IPS-18a (cell line): ENCODE measurements around the gene GNPDA1.
A peak's percentile ranks its signal among the peaks of the same experiment; 100 is the strongest.
"Not testable (repeated sequence)": the region's sequence is repeated elsewhere in the genome, so short reads cannot be mapped to it uniquely, and the experiment has no call there.

Source experiments
- H3K27ac ChIP-seq: one replicate; pipeline ENCODE4 v1.5.1; 2013; ENCODE audit warnings: low read length
- H3K27me3 ChIP-seq: one replicate; pipeline ENCODE4 v1.6.1; 2013; ENCODE audit warnings: mild to moderate bottlenecking, low read length; ENCODE audit not compliant: control insufficient read depth, insufficient read depth
- H3K36me3 ChIP-seq: one replicate; pipeline ENCODE4 v1.6.1; 2013; ENCODE audit warnings: low read depth, low read length; ENCODE audit not compliant: control insufficient read depth
- H3K4me1 ChIP-seq: one replicate; pipeline ENCODE4 v1.6.1; 2013; ENCODE audit warnings: low read depth, low read length; ENCODE audit not compliant: control insufficient read depth
- H3K4me3 ChIP-seq: one replicate; pipeline ENCODE4 v1.5.1; 2013; ENCODE audit warnings: low read length
- H3K9ac ChIP-seq: one replicate; pipeline ENCODE4 v1.6.1; 2013; ENCODE audit warnings: mild to moderate bottlenecking, low read length, moderate library complexity
- H3K9me3 ChIP-seq: one replicate; pipeline ENCODE4 v1.6.1; 2013; ENCODE audit warnings: low read depth, low read length; ENCODE audit not compliant: control insufficient read depth

The GNPDA1 gene

DNA sequence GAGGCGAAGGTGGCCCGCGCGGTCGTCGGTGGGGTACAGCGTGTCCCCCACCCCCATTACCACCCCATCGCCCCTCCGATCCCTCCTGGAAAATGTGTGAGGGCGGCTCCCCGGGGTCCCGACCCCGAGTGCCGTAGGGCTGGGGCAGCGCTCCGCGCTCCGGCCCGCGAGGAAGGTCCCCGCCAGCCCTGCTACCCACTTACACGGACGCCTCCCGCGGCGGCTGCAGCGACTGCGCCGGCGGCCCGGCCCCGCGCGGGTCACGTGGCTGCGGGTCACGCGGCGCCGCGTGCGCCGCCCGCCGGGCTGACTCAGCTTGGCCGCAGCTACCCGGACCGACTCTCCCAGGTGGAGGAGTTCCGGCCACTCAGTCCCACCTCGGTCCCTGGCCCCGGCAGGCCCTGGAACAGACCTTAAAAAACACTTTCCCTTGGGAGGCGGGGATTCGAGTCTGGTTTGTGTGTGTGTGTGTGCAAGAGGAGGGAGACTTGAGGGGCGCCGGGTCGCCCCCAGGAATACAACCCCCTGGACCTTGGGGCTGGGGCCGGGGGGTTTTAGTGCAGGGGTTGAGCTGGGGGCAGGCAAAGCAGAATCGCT, at the start of gene GNPDA1:
TSS of gene GNPDA1 (minus strand) at position 236 of the 597 bp plus-strand sequence. CDS start 992 bp downstream, outside the sequence.
- Histone ChIP-seq H3K36me3 (peaks cover 3% of the 10 kb centered on the region), H3K27me3 (no peaks in the 10 kb centered on the region), H3K9me3 (no peaks in the 10 kb centered on the region), H3K27ac (peak within 1 kb of the TSS; percentile 68), H3K4me1 (peaks cover 7% of the 10 kb centered on the region), H3K9ac (peak within 1 kb of the TSS; percentile 84), H3K4me3 (peak within 1 kb of the TSS; percentile 91)

GRCh38 chr5:142059304-142059940, 46.6 kb upstream of the GNPDA1 start:
- H3K4me3 ChIP-seq: no peak overlapping the region
- H3K27me3 ChIP-seq: no peaks in the 10 kb centered on the region
- H3K9me3 ChIP-seq: no peaks in the 10 kb centered on the region
- H3K4me1 ChIP-seq: peaks cover 8% of the 10 kb centered on the region
- no peak overlapping the region for H3K9ac ChIP-seq
- H3K27ac ChIP-seq: no peak overlapping the region
- no peaks in the 10 kb centered on the region for H3K36me3 ChIP-seq

DNA sequence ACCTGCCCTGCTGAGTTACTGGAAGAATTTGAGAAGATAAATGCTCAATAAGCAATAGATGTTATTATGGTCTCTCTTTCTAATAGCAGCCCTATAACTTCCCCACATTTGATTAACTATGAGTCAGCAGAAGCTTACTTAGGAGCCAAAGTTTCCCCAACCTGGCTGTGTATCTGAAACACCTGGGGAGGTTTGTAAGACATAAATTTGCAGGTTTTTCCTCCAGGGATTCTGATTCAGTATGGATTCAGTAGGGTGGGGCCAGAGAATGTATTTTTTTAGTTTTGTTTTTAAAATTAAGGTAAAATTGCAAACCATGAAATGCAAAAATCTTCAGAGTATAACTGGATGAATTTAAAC, 44.9 kb upstream of the GNPDA1 start:
- Histone ChIP-seq H3K9ac (no peak overlapping the region), H3K9me3 (no peaks in the 10 kb centered on the region), H3K4me3 (no peak overlapping the region), H3K27me3 (no peaks in the 10 kb centered on the region), H3K4me1 (peaks cover 10% of the 10 kb centered on the region), H3K27ac (no peak overlapping the region), H3K36me3 (no peaks in the 10 kb centered on the region)

DNA sequence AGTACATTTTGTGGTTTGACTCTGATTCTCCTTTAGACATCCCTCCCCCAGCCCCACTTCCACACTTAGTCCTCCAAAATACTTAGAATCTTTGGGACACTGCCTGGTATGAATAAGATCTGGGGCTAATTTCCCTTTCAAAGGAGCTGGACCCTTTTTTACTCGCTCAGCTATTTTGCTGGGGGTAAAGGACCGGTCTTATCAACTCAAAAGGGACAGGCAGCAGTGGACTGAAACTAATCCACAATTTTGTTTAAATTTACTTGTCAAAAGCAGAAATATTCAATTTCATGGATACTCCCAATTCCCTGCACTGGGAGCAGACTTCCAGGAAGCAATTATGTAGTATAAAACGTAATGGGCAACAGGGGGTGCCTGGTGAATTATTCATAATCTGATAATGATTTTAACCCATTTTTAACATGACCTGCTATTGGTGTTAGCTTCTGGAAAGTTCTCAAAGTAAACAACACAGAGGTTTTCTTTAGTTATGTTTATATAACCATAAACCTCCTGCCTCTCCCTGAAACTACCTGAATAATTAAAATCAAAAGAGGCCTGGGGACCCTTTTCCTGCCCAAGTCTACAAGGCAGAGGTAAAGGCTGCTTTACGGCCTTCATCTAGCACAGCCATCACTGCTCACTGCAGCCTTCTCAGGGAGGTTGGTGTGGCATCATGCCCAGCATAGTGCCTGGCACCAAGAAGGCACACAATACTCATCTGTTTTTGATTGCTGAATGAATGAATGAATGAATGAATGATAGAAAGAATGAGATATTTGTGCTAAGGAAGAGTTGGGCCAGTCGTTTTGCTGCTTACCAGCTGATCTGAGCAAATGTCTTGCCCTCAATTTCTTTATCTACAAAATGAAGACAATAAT, 44.2 kb upstream of the GNPDA1 start:
- peaks cover 10% of the 10 kb centered on the region for H3K4me1 ChIP-seq
- no peak overlapping the region for H3K9ac ChIP-seq
- no peaks in the 10 kb centered on the region for H3K27me3 ChIP-seq
- no peaks in the 10 kb centered on the region for H3K9me3 ChIP-seq
- H3K4me3 ChIP-seq: no peak overlapping the region
- no peak overlapping the region for H3K27ac ChIP-seq
- H3K36me3 ChIP-seq: no peaks in the 10 kb centered on the region

DNA sequence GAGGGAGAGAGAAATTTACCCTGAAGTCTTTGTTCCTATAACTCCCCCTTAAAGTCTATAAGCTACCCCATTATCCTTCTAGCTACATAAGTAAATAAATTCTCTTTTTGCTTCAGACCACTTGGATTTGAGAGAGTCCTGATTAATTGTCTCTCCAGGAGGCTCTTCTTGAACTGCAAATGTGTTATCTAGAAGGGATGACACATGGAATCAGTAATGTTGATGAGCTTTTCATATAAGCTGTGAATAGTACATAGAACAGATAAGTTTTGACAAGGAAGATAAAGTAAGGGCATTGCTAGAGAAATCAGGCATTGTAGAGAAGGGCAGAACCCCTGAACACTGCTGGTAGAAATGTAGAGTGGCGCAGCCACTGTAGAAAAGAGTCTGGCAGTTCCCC, 42.5 kb upstream of the GNPDA1 start:
- Histone ChIP-seq H3K36me3 (no peaks in the 10 kb centered on the region), H3K4me1 (peaks cover 10% of the 10 kb centered on the region), H3K9ac (no peak overlapping the region), H3K27me3 (no peaks in the 10 kb centered on the region), H3K4me3 (no peak overlapping the region), H3K27ac (no peak overlapping the region), H3K9me3 (no peaks in the 10 kb centered on the region)

- Histone ChIP-seq H3K9ac (no peak overlapping the region), H3K9me3 (no peaks in the 10 kb centered on the region), H3K27me3 (no peaks in the 10 kb centered on the region), H3K4me3 (no peak overlapping the region), H3K27ac (no peak overlapping the region), H3K36me3 (no peaks in the 10 kb centered on the region), H3K4me1 (peaks cover 10% of the 10 kb centered on the region)
Measured at GRCh38 chr5:142053426-142054151, 40.8 kb upstream of the GNPDA1 start.

DNA sequence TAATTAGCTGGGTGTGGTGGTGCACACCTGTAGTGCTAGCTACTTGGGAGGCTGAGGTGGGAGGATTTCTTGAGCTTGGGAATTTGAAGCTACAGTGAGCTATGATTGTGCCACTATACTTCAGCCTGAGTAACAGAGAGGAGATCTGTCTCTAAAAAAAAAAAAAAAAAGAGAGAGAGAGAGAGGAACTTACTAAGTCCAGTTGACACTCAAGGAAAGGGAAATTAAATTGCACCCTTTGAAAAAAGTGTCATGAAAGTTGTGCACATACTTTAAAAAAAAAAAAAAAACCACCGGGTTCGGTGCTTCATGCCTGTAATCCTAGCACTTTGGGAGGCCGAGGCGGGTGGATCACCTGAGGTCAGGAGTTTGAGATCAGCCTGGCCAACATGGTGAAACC, 39.2 kb upstream of the GNPDA1 start:
- not testable (repeated sequence) for H3K4me3 ChIP-seq, H3K9me3 ChIP-seq, H3K27me3 ChIP-seq, H3K27ac ChIP-seq, H3K9ac ChIP-seq, H3K36me3 ChIP-seq
- peaks cover 10% of the 10 kb centered on the region for H3K4me1 ChIP-seq

DNA sequence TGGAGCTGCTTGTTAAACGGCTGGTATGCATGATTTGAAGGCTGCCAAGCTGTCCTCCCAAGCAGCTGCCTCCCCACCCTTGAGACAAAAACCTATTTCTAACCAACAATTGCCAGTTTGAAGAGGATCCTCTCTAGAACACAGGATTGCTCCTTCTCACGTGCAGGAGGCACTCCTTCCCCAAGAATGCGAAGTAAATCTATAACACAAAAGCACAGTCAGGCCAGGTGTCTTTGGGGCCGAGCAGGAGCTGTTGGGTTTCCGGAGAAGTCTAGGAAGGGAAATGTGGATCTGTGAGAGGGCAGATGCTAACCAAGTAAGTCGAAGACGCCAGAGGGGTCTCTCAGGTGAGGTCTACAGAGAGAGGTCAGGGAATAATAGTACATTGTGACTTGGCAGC, 35.4 kb upstream of the GNPDA1 start:
- Histone ChIP-seq H3K27me3 (no peaks in the 10 kb centered on the region), H3K9ac (no peak overlapping the region), H3K27ac (no peak overlapping the region), H3K4me1 (peaks cover 3% of the 10 kb centered on the region), H3K36me3 (no peaks in the 10 kb centered on the region), H3K4me3 (no peak overlapping the region), H3K9me3 (no peaks in the 10 kb centered on the region)

- no peak overlapping the region for H3K4me3 ChIP-seq
- no peak overlapping the region for H3K27ac ChIP-seq
- H3K27me3 ChIP-seq: no peaks in the 10 kb centered on the region
- H3K9me3 ChIP-seq: no peaks in the 10 kb centered on the region
- no peak overlapping the region for H3K9ac ChIP-seq
- H3K4me1 ChIP-seq: no peaks in the 10 kb centered on the region
- H3K36me3 ChIP-seq: no peaks in the 10 kb centered on the region
Measured at GRCh38 chr5:142046191-142046590, 33.4 kb upstream of the GNPDA1 start.

GRCh38 chr5:142040881-142041280, 28.1 kb upstream of the GNPDA1 start:
- not testable (repeated sequence) for H3K27me3 ChIP-seq, H3K27ac ChIP-seq, H3K36me3 ChIP-seq, H3K9me3 ChIP-seq, H3K9ac ChIP-seq, H3K4me3 ChIP-seq, H3K4me1 ChIP-seq

DNA sequence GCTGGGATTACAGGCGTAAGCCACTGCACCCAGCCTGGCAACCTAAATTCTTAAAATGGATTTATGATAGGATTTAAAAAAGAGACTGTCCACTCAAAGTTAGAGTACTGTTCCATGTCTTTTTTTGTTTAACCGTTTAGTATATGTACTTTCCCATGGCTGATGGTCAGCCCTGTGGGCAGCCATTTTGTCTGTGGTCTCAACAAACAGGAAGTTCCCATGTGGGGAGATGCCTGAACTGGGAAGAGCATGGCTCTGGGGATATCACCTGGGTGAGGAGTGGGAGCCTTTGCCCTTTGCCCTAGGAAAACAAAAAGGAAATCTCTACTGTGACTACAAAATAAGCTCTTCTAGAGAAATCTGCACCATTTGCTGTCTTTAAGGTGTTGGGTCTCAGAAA, 27.5 kb upstream of the GNPDA1 start:
- Histone ChIP-seq H3K36me3 (no peaks in the 10 kb centered on the region), H3K9ac (no peak overlapping the region), H3K27ac (no peak overlapping the region), H3K4me3 (no peak overlapping the region), H3K27me3 (no peaks in the 10 kb centered on the region), H3K9me3 (no peaks in the 10 kb centered on the region), H3K4me1 (no peaks in the 10 kb centered on the region)
